Measurements from ENCODE around the gene TM9SF2.

TM9SF2 gene

DNA sequence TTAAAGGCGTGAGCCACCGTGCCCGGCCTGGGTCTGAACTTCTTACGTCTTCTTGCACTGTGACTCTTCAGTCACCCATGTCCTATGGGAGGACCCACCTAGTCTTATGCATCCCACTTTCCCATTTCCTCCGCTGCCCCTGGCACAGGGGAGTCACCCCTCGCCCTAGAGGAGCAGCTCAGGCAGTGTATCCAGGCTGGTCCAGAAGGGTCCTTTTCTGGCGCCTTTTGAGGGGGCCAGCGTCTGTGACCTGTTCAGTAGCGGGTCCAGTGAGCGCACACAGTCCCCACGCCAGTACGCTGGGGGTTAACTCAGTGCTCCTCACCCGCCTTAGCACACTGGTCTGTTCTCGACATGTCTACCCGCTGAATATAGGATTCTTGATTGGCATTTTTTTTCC is 107.1 kb downstream of the TM9SF2 start:
- Histone ChIP-seq H3K27ac (ENCODE audit: low read depth, low read length) (no peak overlapping the region), H3K9me3 (ENCODE audit: control insufficient read depth in 1 of 2, low read length in 2 of 2) (no peaks in the 10 kb centered on the region), H3K27me3 (ENCODE audit: control insufficient read depth in 1 of 2, insufficient read depth in 2 of 2, low read length in 2 of 2) (no peaks in the 10 kb centered on the region), H3K9ac (ENCODE audit: low read depth in 1 of 2, low read length in 2 of 2) (no peak overlapping the region), H3K4me3 (ENCODE audit: low read depth in 1 of 2, low read length in 2 of 2) (no peak overlapping the region), H3K36me3 (ENCODE audit: control insufficient read depth in 1 of 2, insufficient read depth in 2 of 2, low read length in 2 of 2) (no peaks in the 10 kb centered on the region), H3K4me1 (ENCODE audit: control insufficient read depth in 1 of 2, insufficient read depth in 2 of 2, low read length in 2 of 2) (peaks cover 8 to 10% of the 10 kb centered on the region in 2 donors)

DNA sequence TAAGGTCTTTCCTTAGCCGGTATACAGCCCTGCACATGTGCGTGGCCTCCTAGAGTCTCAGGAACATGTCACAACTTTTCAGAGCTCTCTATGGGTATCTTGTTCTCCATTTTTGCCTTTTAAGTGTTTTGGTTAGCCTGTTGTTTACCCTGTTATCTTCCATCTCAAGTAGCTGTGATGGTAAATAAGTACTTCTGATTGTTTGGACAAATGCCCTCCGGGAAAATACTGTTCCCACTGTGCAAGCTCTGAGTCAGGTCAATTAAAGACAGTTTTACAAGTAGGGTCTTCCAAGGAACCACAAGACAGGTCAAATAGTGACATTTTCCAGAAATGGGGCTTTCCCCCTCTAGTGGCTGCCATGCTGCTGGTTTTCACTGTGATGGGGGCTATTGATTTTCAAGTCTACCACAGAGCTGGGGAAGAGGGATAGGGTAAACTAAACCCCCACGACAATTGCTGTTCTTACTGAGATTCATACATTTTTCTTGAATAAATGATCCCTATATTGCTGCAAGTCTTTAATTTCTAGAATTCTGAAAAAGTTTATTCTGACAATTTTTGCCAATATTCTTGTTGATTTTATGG is 109.5 kb downstream of the TM9SF2 start:
- H3K27me3 ChIP-seq (ENCODE audit: control insufficient read depth in 1 of 2, insufficient read depth in 2 of 2, low read length in 2 of 2), result no peaks in the 10 kb centered on the region
- H3K9ac ChIP-seq (ENCODE audit: low read depth in 1 of 2, low read length in 2 of 2), result no peak overlapping the region
- no peaks in the 10 kb centered on the region for H3K36me3 ChIP-seq (ENCODE audit: control insufficient read depth in 1 of 2, insufficient read depth in 2 of 2, low read length in 2 of 2)
- H3K9me3 ChIP-seq (ENCODE audit: control insufficient read depth in 1 of 2, low read length in 2 of 2), result no peaks in the 10 kb centered on the region
- H3K4me3 ChIP-seq (ENCODE audit: low read depth in 1 of 2, low read length in 2 of 2), result no peak overlapping the region
- H3K27ac ChIP-seq (ENCODE audit: low read depth, low read length), result no peak overlapping the region
- H3K4me1 ChIP-seq (ENCODE audit: control insufficient read depth in 1 of 2, insufficient read depth in 2 of 2, low read length in 2 of 2), result peaks cover 7 to 10% of the 10 kb centered on the region in 2 donors
